ENCODE measurements around the gene ROBO1.
"Not testable (repeated sequence)": the region's sequence is repeated elsewhere in the genome, so short reads cannot be mapped to it uniquely, and the experiment has no call there.

Gene ROBO1

GRCh38 chr3:79369306-79369705 lies 398.5 kb downstream of the ROBO1 start:
- DNase-seq (ENCODE audit: low read depth): no peak

GRCh38 chr3:79368403-79368802 lies 399.4 kb downstream of the ROBO1 start:
- no peak for DNase-seq (ENCODE audit: low read depth)

GRCh38 chr3:79367803-79368202 lies 400.0 kb downstream of the ROBO1 start:
- no peak for DNase-seq (ENCODE audit: low read depth)

GRCh38 chr3:79367066-79367465 lies 400.7 kb downstream of the ROBO1 start:
- no peak for DNase-seq (ENCODE audit: low read depth)

DNA sequence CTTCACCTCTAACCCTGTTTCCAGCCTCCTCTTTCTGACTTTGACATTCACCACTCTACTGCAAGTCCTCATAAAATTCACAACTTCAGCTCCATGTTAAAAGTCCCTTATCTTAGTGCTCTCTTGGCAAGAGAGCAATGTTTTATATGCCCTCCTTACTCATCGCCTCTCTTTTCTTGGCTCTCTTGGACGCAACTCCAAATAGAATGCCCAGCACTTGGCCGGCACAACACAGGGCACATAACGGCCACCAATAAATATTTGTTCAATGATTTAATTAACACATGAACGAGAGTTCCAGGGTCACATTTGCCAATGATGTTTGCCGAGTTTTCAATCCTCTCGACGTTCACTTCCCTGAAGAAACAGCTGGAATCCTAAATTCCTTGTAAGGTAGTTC lies 401.4 kb downstream of the ROBO1 start:
- no peak for DNase-seq (ENCODE audit: low read depth)

- DNase-seq (ENCODE audit: low read depth): no peak
These were observed 403.0 kb downstream of the ROBO1 start for GRCh38 chr3:79364784-79365183.

- DNase-seq (ENCODE audit: low read depth): no peak
These were observed 405.1 kb downstream of the ROBO1 start for GRCh38 chr3:79362571-79363270.

DNA sequence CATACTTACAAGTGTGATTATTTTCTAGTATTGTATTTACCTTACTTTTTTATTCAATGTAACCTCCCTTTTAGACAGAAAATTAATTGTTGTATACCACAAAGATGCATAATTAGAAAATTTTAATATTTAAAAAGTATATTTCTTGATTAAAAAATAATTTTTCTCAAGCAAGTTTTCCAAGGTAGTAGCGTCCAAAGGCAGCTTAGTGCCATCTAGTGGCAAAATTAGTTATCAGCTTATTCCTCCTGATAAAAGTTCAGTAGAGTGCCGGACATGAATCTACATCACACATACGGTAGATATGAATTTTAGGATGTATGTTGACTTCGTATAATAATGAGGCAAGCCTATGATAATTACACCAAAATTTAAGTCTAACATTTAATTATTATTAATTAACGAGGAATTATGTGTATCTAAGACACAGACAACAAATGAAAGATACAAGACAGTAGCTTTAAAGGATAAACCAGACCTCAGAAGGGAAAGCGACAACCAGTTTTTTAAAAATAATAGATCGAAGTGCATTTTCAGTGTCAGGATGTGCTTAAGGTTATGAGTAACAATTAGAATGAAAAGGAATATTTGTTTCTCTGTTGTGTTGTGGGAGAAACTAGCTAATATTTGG lies 405.9 kb downstream of the ROBO1 start:
- DNase-seq (ENCODE audit: low read depth): no peak

GRCh38 chr3:79358327-79358726 lies 409.5 kb downstream of the ROBO1 start:
- DNase-seq (ENCODE audit: low read depth): no peak

DNA sequence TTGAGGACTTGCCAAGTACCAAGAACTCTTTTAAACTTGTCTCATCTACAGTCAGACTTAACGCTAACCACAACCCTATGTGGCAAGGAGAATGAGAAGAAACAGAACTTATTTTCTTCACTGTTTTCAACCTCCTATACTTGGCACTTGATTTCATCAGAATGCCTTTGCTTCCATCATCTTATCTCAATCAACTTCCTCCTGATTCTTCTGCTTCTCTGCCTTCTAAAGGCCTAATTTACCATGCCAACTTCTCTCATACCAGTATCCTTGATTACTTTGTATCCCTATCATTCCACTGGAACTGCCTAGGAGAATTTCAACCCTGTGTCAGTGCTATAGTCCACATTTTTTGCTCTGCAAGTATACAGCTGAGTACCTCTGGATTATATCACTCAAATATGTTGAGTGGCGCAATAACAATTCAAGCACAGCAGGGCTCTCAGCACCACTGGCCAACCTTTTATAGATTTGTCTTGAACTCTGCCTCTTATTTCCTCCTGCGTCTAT lies 413.6 kb downstream of the ROBO1 start:
- no peak for DNase-seq (ENCODE audit: low read depth)

- DNase-seq (ENCODE audit: low read depth): no peak
These were observed 416.1 kb downstream of the ROBO1 start for GRCh38 chr3:79351699-79352098.

- no peak for DNase-seq (ENCODE audit: low read depth)
These were observed 422.6 kb downstream of the ROBO1 start for GRCh38 chr3:79344876-79345871.

- DNase-seq (ENCODE audit: low read depth): no peak
These were observed 425.8 kb downstream of the ROBO1 start for GRCh38 chr3:79341961-79342360.

DNA sequence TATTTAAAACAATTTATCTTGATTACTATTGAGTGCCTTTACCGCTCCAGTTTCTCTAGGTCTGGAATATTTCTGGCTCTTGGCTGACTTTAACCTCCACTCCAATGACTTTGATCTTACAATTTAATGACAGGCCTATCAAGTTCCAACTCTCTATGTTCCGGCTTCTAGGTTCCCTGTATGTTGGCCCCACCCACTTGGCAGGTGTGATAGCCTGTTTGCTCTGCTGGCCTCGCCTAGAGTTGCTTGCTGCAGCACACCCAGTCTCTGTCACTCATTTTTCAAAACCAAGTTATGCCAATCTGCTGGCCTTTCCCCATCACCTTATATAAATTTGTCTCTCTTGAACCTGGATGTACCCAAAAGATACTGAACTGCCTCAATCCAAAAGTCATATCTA lies 428.0 kb downstream of the ROBO1 start:
- no peak for DNase-seq (ENCODE audit: low read depth)

GRCh38 chr3:79337798-79338197 lies 430.0 kb downstream of the ROBO1 start:
- DNase-seq (ENCODE audit: low read depth): no peak

DNA sequence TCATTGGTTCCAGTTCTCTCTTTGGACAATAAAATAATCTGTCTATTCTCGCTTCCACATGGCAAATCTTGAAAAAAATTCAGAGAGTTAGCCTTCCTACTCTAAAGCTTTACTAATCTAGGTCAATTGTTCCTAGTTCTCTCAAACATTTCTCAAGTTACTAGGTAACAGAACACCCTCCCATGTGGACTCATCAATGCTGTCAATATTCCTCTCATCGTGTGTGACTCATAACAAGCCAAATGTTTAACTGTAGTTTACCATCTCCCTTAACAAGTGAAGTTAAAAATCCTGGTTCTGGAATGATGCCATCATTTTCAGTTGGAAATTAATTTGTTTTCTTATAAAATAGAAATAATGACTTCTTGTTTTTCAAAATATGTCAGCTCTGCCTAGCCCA lies 438.6 kb downstream of the ROBO1 start:
- DNase-seq (ENCODE audit: low read depth): no peak

GRCh38 chr3:79326642-79327041 lies 441.2 kb downstream of the ROBO1 start:
- no peak for DNase-seq (ENCODE audit: low read depth)

DNA sequence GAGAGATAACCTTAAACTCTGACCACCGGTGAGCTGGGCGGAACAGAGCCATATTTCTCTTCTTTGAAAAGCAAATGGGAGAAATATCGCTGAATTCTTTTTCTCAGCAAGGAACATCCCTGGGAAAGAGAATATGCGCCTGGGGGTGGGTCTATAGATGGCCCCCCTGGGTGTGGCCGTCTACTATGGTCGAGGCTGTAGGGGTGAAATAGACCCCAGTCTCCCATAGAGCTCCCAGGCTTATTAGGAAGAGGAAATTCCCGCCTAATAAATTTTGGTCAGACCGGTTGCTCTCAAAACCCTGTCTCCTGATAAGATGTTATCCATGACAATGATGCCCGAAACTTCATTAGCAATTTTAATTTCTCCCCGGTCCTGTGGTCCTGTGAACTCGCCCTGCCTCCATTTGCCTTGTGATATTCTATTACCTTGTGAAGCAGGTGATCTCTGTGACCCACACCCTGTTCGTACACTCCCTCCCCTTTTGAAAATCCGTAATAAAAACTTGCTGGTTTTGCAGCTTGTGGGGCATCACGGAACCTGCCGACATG lies 441.9 kb downstream of the ROBO1 start:
- DNase-seq (ENCODE audit: low read depth): not testable (repeated sequence)

GRCh38 chr3:79317551-79318518 lies 450.0 kb downstream of the ROBO1 start:
- no peak for DNase-seq (ENCODE audit: low read depth)

DNA sequence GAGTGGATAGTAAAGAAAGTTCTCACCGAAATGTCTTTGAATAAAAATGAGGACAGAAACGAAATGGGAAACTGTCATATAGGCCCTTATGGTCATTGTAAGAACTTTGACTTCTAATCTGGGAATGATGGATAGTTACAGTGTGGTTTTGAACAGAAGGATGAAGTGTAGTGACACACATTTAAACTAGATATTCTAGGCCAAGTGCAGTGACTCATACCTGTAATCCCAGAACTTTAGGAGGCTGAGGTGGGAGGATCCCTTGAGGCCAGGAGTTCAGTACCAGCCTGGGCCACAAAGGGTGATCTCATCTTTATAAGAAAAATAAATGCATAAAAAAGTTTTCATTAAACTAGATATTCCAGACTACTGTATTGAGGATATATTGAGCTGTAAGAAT lies 452.8 kb downstream of the ROBO1 start:
- DNase-seq (ENCODE audit: low read depth): no peak

DNA sequence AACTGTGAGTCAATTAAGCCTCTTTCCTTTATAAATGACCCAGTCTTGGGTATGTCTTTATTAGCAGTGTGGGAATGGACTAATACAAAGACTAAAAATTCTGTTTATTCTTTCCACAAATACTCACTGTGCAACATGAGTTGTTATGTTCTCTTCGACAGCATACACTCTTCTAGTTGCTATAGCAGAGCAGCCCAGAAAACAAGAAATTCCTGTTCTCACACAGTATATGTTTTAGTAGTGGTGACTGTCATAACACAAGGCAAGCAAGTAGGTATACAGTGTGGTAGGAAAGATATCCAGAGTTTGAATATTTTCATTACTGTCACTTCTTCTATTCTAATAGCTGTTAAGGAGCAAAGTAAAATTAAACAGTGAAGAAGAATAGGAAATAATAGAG lies 453.3 kb downstream of the ROBO1 start:
- DNase-seq (ENCODE audit: low read depth): no peak
